GM10248 (cell line): ENCODE results near the gene NOP56.

ENCODE experiments used
- CTCF ChIA-PET: fragments of 300-600 bp; sonication (Branson Sonifier 250); formaldehyde crosslinking; extraction: SDS; loops from one replicate; lab custom pipeline; 2021; ENCODE audit warnings: antibody characterized with exemption; lab: Yijun Ruan, JAX
- POLR2A ChIA-PET: fragments of 350-650 bp; sonication (Branson Sonifier 250); formaldehyde crosslinking; extraction: SDS; loops from one replicate; lab custom pipeline; 2020; ENCODE audit warnings: antibody characterized with exemption; lab: Yijun Ruan, JAX
- DNase-seq: peaks from one replicate; pipeline ENCODE4 v3.0.0; 2012; ENCODE audit errors: extremely low spot score
- CTCF ChIP-seq: IDR thresholded peaks from 2 replicates; pipeline ENCODE4 v1.5.1; 2012; ENCODE audit warnings: mild to moderate bottlenecking, low read depth; ENCODE audit errors: extremely low read depth, missing control alignments, control extremely low read depth

Gene NOP56

GRCh38 chr20:2619961-2620595, 32.4 kb upstream of the NOP56 start:
- CTCF ChIA-PET = interaction anchor here (1.3 kb wide), 1 partner anchor 17 kb away, joined by 3 read pairs; no protein-coding TSS in a partner anchor
- POLR2A ChIA-PET = no interaction called here
- TF ChIP-seq CTCF = no peak
- DNase-seq = no peak

- CTCF ChIA-PET = no interaction called here
- DNase-seq = no peak
These were observed 28.2 kb upstream of the NOP56 start for GRCh38 chr20:2624190-2624589.

GRCh38 chr20:2625062-2625461, 27.4 kb upstream of the NOP56 start:
- POLR2A ChIA-PET = no interaction called here
- DNase-seq = no peak
- no peak for TF ChIP-seq CTCF
- CTCF ChIA-PET = no interaction called here

More at GRCh38 chr20:2624190-2624589, 28.2 kb upstream of the NOP56 start:
- POLR2A ChIA-PET = no interaction called here
- TF ChIP-seq CTCF = no peak

- DNase-seq = no peak
- TF ChIP-seq CTCF = no peak
- POLR2A ChIA-PET = no interaction called here
- CTCF ChIA-PET = interaction anchor here (0.8 to 1.1 kb wide), 2 partner anchors 12 to 15 kb away, joined by 3 read pairs; no protein-coding TSS in a partner anchor
These were observed 25.4 kb upstream of the NOP56 start for GRCh38 chr20:2626853-2627541.

- ChIA-PET CTCF (interaction anchor here (2.0 kb wide), 1 partner anchor 106 kb away, joined by 4 read pairs; no protein-coding TSS in a partner anchor), POLR2A (no interaction called here)
- DNase-seq = no peak
- TF ChIP-seq CTCF = no peak
These were observed 21.2 kb upstream of the NOP56 start for GRCh38 chr20:2631228-2631627.

- TF ChIP-seq CTCF = no peak
- DNase-seq = no peak
- ChIA-PET CTCF (interaction anchor here (0.9 kb wide), 1 partner anchor 11 kb away, joined by 3 read pairs; no protein-coding TSS in a partner anchor), POLR2A (no interaction called here)
These were observed 19.1 kb upstream of the NOP56 start for GRCh38 chr20:2633381-2633780.
